HL-60 (cell line): ENCODE measurements around the gene TPO.

Experiments used
- GABPA ChIP-seq: IDR thresholded peaks from 2 replicates; pipeline ENCODE4 v1.6.1; 2012; ENCODE audit warnings: low read depth
- POLR2AphosphoS5 ChIP-seq: IDR thresholded peaks from 2 replicates; pipeline ENCODE4 v1.6.1; 2012; ENCODE audit warnings: low read depth
- TF ChIP-seq, protein P1 (sequence below): IDR thresholded peaks from one replicate; pipeline ENCODE4 v1.5.1; 2011; ENCODE audit warnings: low read length, control low read depth, inconsistent platforms; ENCODE audit not compliant: insufficient read depth
- TF ChIP-seq, protein P2 (sequence below): IDR thresholded peaks from 2 replicates; pipeline ENCODE4 v1.6.1; 2012; ENCODE audit warnings: low read depth; ENCODE audit not compliant: insufficient replicate concordance

DNA sequence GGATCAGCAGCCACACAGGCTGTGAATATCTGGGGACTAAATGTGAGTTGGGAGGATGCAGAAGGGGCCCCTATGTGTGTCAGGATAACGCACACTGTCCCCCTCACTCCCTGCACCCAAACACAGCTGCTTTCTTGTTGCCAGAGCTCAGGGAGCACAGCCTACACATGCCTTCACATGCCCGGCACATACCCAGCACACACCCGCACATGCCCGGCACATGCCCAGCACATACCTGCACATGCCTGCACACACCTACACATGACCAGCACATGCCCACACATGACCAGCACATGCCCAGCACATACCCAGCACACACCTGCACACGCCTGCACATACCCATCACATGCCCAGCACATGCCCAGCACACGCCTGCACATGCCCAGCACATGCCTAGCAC is 75.6 kb downstream of the TPO start:
- TF ChIP-seq, protein P1, sequence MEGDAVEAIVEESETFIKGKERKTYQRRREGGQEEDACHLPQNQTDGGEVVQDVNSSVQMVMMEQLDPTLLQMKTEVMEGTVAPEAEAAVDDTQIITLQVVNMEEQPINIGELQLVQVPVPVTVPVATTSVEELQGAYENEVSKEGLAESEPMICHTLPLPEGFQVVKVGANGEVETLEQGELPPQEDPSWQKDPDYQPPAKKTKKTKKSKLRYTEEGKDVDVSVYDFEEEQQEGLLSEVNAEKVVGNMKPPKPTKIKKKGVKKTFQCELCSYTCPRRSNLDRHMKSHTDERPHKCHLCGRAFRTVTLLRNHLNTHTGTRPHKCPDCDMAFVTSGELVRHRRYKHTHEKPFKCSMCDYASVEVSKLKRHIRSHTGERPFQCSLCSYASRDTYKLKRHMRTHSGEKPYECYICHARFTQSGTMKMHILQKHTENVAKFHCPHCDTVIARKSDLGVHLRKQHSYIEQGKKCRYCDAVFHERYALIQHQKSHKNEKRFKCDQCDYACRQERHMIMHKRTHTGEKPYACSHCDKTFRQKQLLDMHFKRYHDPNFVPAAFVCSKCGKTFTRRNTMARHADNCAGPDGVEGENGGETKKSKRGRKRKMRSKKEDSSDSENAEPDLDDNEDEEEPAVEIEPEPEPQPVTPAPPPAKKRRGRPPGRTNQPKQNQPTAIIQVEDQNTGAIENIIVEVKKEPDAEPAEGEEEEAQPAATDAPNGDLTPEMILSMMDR, result no peak
- no peak for TF ChIP-seq GABPA
- TF ChIP-seq POLR2AphosphoS5, result no peak
- TF ChIP-seq, protein P2, sequence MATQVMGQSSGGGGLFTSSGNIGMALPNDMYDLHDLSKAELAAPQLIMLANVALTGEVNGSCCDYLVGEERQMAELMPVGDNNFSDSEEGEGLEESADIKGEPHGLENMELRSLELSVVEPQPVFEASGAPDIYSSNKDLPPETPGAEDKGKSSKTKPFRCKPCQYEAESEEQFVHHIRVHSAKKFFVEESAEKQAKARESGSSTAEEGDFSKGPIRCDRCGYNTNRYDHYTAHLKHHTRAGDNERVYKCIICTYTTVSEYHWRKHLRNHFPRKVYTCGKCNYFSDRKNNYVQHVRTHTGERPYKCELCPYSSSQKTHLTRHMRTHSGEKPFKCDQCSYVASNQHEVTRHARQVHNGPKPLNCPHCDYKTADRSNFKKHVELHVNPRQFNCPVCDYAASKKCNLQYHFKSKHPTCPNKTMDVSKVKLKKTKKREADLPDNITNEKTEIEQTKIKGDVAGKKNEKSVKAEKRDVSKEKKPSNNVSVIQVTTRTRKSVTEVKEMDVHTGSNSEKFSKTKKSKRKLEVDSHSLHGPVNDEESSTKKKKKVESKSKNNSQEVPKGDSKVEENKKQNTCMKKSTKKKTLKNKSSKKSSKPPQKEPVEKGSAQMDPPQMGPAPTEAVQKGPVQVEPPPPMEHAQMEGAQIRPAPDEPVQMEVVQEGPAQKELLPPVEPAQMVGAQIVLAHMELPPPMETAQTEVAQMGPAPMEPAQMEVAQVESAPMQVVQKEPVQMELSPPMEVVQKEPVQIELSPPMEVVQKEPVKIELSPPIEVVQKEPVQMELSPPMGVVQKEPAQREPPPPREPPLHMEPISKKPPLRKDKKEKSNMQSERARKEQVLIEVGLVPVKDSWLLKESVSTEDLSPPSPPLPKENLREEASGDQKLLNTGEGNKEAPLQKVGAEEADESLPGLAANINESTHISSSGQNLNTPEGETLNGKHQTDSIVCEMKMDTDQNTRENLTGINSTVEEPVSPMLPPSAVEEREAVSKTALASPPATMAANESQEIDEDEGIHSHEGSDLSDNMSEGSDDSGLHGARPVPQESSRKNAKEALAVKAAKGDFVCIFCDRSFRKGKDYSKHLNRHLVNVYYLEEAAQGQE, result no peak
